HTERT RPE-1 (cell line): ENCODE data around the gene ATP6AP2.

Experiments used
- in situ Hi-C: fragments of 300-500 bp; cut with MboI; formaldehyde crosslinking; loops from 4 replicates; pipeline ENCODE4 v1.14.3; 2020; ENCODE audit warnings: low sequenced_read_pairs

Gene ATP6AP2

GRCh38 chrX:40637687-40638086, 56.9 kb downstream of the ATP6AP2 start:
- in situ Hi-C loops = no loop called here

GRCh38 chrX:40644176-40644575, 63.4 kb downstream of the ATP6AP2 start:
- in situ Hi-C loops = no loop called here

DNA sequence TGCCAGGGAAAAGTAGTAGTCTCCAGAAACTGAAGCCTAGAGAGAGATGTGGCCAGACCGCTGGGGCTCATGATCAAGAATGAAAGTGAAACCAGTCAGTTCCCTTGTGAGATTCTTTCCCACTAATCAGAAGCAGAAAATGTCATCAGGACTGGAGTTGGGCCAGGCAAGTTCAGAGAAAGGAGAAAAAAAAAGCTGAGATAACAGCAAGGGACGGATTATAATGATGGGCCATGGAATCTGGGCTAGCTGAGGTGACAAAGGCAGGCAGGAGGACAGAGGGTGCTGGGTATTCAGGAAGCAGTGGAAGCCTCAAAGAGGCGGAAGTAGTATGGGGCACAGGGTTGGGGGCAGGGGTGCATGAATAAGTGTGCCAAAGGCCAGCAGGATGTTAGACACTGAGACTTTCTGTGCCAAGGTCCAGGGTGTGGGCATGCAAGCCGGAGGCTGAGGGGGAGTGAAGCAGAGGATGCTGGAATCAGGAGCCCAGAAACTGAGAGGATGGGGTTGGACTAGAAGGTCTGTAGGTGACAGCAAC, 64.1 kb downstream of the ATP6AP2 start:
- in situ Hi-C loops = no loop called here

- in situ Hi-C loops = no loop called here
These were observed 65.9 kb downstream of the ATP6AP2 start for GRCh38 chrX:40646489-40647306.

DNA sequence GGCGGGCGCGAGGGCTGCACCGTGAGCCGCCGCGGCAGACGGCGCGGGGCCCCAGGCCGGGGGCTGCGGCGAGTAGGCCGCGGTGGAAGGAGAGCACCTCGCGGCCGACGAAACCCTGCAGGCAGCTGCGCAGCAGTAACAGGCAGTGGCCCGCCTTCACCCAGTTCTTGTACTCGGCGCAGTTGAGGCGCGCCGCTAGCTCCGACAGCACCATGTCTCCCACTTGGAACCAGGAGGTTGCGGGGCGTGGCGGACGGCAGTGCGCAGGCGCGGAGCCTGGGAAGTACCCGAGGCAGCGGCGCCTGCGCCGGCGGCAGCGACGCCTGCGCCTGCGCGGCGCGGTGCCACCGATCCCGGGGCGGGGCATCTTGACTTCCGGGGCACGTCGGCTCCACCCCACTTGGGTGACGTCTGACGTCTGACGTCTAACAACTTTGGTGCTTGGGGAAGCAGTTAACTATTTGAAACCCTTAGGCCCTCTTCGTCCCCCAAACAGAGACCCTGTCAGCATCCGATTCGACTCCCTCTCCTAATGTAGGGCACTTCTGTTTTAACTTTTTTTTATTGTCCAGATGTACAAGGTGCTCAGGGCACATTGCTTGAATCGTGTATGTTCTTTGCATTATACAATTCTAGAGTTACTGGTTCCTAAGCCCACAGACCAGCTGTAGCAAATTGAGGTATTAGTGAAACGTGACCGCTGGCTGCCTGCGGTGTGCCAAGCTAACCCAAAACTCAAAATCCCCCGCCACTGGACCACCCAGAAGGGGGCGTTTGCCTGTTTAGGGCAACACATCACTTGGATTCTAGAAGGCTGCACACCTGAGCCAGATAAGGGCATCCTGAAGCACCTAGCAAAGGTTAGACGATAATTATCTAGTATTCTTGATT, 66.8 kb downstream of the ATP6AP2 start, which contains the start of gene CXorf38:
Gene CXorf38, minus strand, starts transcription at position 255 of the 891 bp plus-strand sequence. Its CDS starts 41 bp downstream, at position 214.
- in situ Hi-C loops = no loop called here

DNA sequence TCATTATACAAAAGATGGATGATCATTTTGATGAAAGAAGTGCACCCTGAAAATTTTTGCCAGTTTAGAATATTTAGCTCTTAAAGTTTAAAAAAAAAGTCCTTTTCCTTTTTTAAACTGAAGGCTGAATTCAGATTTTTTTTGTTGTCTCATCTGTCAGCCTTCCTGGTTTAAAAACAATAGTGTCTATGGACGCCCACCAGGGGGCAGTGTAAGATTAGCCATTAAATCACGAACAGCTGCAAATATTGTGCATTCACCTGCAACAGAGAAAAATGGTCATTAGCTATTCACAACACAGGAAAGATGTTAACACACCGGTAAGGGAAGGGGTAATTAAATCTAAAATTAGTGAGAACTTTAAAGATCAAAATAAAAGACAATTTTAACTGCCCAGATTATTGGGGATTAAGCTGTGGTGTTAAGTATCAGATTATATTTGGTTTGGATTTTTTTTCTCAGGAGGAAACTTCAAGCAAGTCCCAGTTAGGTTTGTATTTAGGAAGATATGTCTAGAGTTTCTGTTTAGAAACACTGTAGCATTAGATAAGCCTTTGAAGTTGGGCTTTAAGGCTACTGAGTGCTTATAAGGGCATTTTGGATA, 71.0 kb downstream of the ATP6AP2 start:
- in situ Hi-C loops = no loop called here

- in situ Hi-C loops = no loop called here
These were observed 71.9 kb downstream of the ATP6AP2 start for GRCh38 chrX:40652664-40653063.

GRCh38 chrX:40653535-40653934, 72.8 kb downstream of the ATP6AP2 start:
- in situ Hi-C loops = no loop called here
